Neural progenitor cell (in vitro differentiated cells): Measurements from ENCODE around the gene NR4A3. TPM values are rescaled to one million over a fixed set of nuclear protein-coding genes. Genes with fewer than 3 reads are reported as not detected.

Experiments
- DNase-seq: peaks from one replicate; pipeline ENCODE4 v3.0.0-alpha.2; 2016; ENCODE audit warnings: low spot score
- H2AFZ ChIP-seq: fragments of 200-600 bp; sonication (generic); replicated peaks from 2 replicates; pipeline ENCODE4 v1.6.1; 2016; ENCODE audit warnings: antibody characterized with exemption
- H3F3A ChIP-seq: fragments of 200-600 bp; sonication (generic); 2 replicates; pipeline ENCODE4 v1.6.1; 2016; ENCODE audit warnings: antibody characterized with exemption, low read depth
- H3K27ac ChIP-seq: fragments of 200-600 bp; sonication (generic); 2 replicates; pipeline ENCODE4 v1.5.1; 2016; ENCODE audit warnings: mild to moderate bottlenecking
- H3K27me3 ChIP-seq: fragments of 200-600 bp; sonication (generic); 2 replicates; pipeline ENCODE4 v1.6.1; 2016; ENCODE audit warnings: mild to moderate bottlenecking, moderate library complexity
- H3K36me3 ChIP-seq: fragments of 200-600 bp; sonication (generic); 2 replicates; pipeline ENCODE4 v1.5.1; 2016
- H3K4me1 ChIP-seq: fragments of 200-600 bp; sonication (generic); 2 replicates; pipeline ENCODE4 v1.6.1; 2016; ENCODE audit warnings: mixed run types
- H3K4me2 ChIP-seq: fragments of 200-600 bp; sonication (generic); 2 replicates; pipeline ENCODE4 v1.6.1; 2016
- H3K4me3 ChIP-seq: fragments of 200-600 bp; sonication (generic); 2 replicates; pipeline ENCODE4 v1.5.1; 2016
- H3K79me2 ChIP-seq: fragments of 200-600 bp; sonication (generic); 2 replicates; pipeline ENCODE4 v1.6.1; 2016; ENCODE audit warnings: low read depth
- H3K9ac ChIP-seq: fragments of 200-600 bp; sonication (generic); 2 replicates; pipeline ENCODE4 v1.6.1; 2016
- H3K9me3 ChIP-seq: fragments of 200-600 bp; sonication (generic); 2 replicates; pipeline ENCODE4 v1.5.1; 2016; ENCODE audit warnings: low read depth
- H4K20me1 ChIP-seq: fragments of 200-600 bp; sonication (generic); 2 replicates; pipeline ENCODE4 v1.6.1; 2016; ENCODE audit warnings: low read depth
- H3K27ac Mint-ChIP-seq: 3 replicates; pipeline ENCODE4 v1.8.0; 2021; ENCODE audit warnings: mixed read lengths
- H3K27me3 Mint-ChIP-seq: 2 replicates; pipeline ENCODE4 v1.8.0; 2022; ENCODE audit warnings: low read depth, mild to moderate bottlenecking, inconsistent platforms, moderate library complexity, mixed read lengths; ENCODE audit not compliant: insufficient read depth
- H3K36me3 Mint-ChIP-seq: 3 replicates; pipeline ENCODE4 v1.8.0; 2021; ENCODE audit warnings: mixed read lengths
- H3K4me1 Mint-ChIP-seq: 3 replicates; pipeline ENCODE4 v1.8.0; 2021; ENCODE audit warnings: mixed read lengths
- H3K4me3 Mint-ChIP-seq: 3 replicates; pipeline ENCODE4 v1.8.0; 2021; ENCODE audit warnings: mild to moderate bottlenecking, moderate library complexity, mixed read lengths
- H3K9me3 Mint-ChIP-seq: 3 replicates; pipeline ENCODE4 v1.8.0; 2020; ENCODE audit warnings: mixed read lengths
- EZH2 ChIP-seq: fragments of 200-600 bp; sonication (generic); IDR thresholded peaks from 2 replicates; pipeline ENCODE4 v1.6.1; 2017; ENCODE audit warnings: antibody characterized with exemption, mild to moderate bottlenecking, moderate library complexity
- EZH2phosphoT487 ChIP-seq: fragments of 200-600 bp; sonication (generic); IDR thresholded peaks from 2 replicates; pipeline ENCODE4 v1.6.1; 2017; ENCODE audit warnings: antibody characterized with exemption
- total RNA-seq: library from RNA; depleted of rRNA; stranded (reverse); fragments of >200 nt; gene quantifications from 2 replicates; pipeline ENCODE4 v1.2.3, GENCODE V29; 2015; ENCODE audit warnings: low replicate concordance
- TF ChIP-seq, protein P1 (sequence below): fragments of 200-600 bp; sonication (generic); IDR thresholded peaks from 2 replicates; pipeline ENCODE4 v1.5.1; 2017; ENCODE audit warnings: antibody characterized with exemption, mild to moderate bottlenecking

The NR4A3 gene
- total RNA-seq, 1 donor from 2014 or later, result 0.26 TPM

DNA sequence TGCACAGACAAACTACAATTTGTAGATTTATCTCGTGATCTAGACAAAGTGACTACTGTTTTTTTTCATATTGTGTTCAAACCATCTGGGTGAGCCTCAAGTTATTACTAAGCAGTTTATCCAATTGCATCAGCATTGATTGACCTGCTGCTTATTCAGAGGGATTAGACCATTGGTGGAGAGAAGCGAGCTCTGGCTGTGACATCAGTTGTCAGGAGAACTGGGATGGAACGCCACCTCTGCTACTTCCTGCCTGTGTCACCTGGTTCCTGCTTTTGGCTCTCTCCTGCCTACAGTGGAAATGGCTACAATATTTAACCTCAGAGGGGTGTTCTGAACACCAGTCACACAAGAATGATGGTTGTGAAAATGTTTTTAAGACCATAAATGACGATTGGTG lies 12.1 kb downstream of the NR4A3 start:
- TF ChIP-seq EZH2phosphoT487, result no peak
- TF ChIP-seq, protein P1, sequence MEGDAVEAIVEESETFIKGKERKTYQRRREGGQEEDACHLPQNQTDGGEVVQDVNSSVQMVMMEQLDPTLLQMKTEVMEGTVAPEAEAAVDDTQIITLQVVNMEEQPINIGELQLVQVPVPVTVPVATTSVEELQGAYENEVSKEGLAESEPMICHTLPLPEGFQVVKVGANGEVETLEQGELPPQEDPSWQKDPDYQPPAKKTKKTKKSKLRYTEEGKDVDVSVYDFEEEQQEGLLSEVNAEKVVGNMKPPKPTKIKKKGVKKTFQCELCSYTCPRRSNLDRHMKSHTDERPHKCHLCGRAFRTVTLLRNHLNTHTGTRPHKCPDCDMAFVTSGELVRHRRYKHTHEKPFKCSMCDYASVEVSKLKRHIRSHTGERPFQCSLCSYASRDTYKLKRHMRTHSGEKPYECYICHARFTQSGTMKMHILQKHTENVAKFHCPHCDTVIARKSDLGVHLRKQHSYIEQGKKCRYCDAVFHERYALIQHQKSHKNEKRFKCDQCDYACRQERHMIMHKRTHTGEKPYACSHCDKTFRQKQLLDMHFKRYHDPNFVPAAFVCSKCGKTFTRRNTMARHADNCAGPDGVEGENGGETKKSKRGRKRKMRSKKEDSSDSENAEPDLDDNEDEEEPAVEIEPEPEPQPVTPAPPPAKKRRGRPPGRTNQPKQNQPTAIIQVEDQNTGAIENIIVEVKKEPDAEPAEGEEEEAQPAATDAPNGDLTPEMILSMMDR, result no peak
- no peak for TF ChIP-seq EZH2
- H3K27ac ChIP-seq, result no peak overlapping the region
- no peaks in the 10 kb centered on the region for H3K9me3 ChIP-seq
- Mint-ChIP-seq H3K27me3 (peaks cover 23% of the 10 kb centered on the region), H3K4me3 (no peak overlapping the region), H3K4me1 (peaks cover 3% of the 10 kb centered on the region), H3K27ac (no peak overlapping the region), H3K9me3 (peaks cover 4% of the 10 kb centered on the region), H3K36me3 (peaks cover 9% of the 10 kb centered on the region)
- H3K36me3 ChIP-seq, result no peaks in the 10 kb centered on the region
- no peak overlapping the region for H2AFZ ChIP-seq
- H3K4me2 ChIP-seq, result no peak overlapping the region
- no peaks in the 10 kb centered on the region for H3F3A ChIP-seq
- peaks cover 4% of the 10 kb centered on the region for H4K20me1 ChIP-seq
- no peak overlapping the region for H3K9ac ChIP-seq
- DNase-seq, result no peak
- no peaks in the 10 kb centered on the region for H3K4me1 ChIP-seq
- no peaks in the 10 kb centered on the region for H3K79me2 ChIP-seq
- H3K4me3 ChIP-seq, result no peak overlapping the region
- peaks cover 51% of the 10 kb centered on the region for H3K27me3 ChIP-seq

DNA sequence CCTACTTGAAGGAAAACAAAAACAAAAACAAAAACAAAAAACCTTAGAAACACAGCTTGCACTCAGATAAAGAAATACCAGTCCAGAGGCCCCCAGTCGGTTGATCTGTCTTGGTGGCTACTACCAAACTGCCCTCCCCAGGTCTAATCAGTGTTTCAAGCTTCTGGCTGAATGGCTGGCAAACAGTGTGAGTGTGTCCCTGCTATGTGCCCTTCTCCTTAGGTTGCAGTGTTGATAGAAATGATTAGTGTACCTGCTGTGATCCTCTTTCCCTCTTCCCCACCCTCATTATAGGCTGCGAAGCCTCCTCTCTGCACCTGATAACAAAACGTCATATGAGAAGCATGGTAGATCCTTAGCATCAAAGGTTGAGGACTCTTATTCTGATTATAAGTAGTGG lies 12.8 kb downstream of the NR4A3 start:
- no peak overlapping the region for H3K4me3 ChIP-seq
- DNase-seq, result no peak
- no peak overlapping the region for H3K4me3 Mint-ChIP-seq
- H3K27ac ChIP-seq, result no peak overlapping the region
- H2AFZ ChIP-seq, result no peak overlapping the region
- no peaks in the 10 kb centered on the region for H3K4me1 Mint-ChIP-seq
- H3K27me3 Mint-ChIP-seq, result peaks cover 16% of the 10 kb centered on the region
- H3K79me2 ChIP-seq, result no peaks in the 10 kb centered on the region
- no peaks in the 10 kb centered on the region for H3K36me3 ChIP-seq
- no peak overlapping the region for H3K9ac ChIP-seq
- no peak overlapping the region for H3K4me2 ChIP-seq
- no peak overlapping the region for H3K27ac Mint-ChIP-seq
- H4K20me1 ChIP-seq, result peaks cover 2% of the 10 kb centered on the region
- H3F3A ChIP-seq, result no peaks in the 10 kb centered on the region
- H3K9me3 Mint-ChIP-seq, result no peaks in the 10 kb centered on the region
- no peaks in the 10 kb centered on the region for H3K9me3 ChIP-seq
- TF ChIP-seq, protein P1, result no peak
- TF ChIP-seq EZH2phosphoT487 (no peak), EZH2 (no peak)
- peaks cover 44% of the 10 kb centered on the region for H3K27me3 ChIP-seq
- H3K4me1 ChIP-seq, result no peaks in the 10 kb centered on the region
- H3K36me3 Mint-ChIP-seq, result peaks cover 3% of the 10 kb centered on the region

DNA sequence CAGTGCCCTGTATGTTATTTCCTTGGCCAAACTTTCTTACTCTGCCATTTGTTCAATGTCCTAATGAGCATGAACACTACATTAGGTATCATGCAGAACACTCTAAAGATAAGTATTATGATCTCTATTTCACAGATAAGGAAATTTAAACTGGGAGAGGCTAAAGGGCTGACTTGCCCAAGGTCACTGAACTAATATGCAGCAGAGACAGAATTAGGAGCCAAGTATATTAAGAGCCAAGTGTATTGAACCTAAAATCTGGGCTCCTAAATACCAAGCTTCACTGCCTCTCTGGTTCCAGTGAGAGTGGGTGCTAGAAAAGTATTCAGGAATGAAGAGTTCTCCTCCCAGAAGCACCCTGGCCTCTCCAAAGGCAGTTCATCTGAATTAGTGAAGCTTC lies 13.5 kb downstream of the NR4A3 start:
- Histone ChIP-seq H3F3A (no peaks in the 10 kb centered on the region), H4K20me1 (no peaks in the 10 kb centered on the region), H3K4me3 (no peak overlapping the region), H3K4me2 (no peak overlapping the region), H3K27ac (no peak overlapping the region), H3K27me3 (peaks cover 37% of the 10 kb centered on the region), H2AFZ (no peak overlapping the region), H3K4me1 (no peaks in the 10 kb centered on the region), H3K9ac (no peak overlapping the region), H3K9me3 (no peaks in the 10 kb centered on the region), H3K79me2 (no peaks in the 10 kb centered on the region), H3K36me3 (no peaks in the 10 kb centered on the region)
- peaks cover 10% of the 10 kb centered on the region for H3K27me3 Mint-ChIP-seq
- H3K9me3 Mint-ChIP-seq, result no peaks in the 10 kb centered on the region
- no peak overlapping the region for H3K27ac Mint-ChIP-seq
- H3K36me3 Mint-ChIP-seq, result no peaks in the 10 kb centered on the region
- no peaks in the 10 kb centered on the region for H3K4me1 Mint-ChIP-seq
- H3K4me3 Mint-ChIP-seq, result no peak overlapping the region
- no peak for DNase-seq
- TF ChIP-seq, protein P1, result no peak
- TF ChIP-seq EZH2phosphoT487, result no peak
- TF ChIP-seq EZH2, result no peak
